GM13976 (cell line): ENCODE measurements around the gene YEATS2.

Experiments used
- DNase-seq: peaks from one replicate; pipeline ENCODE4 v3.0.0; 2012; ENCODE audit warnings: low spot score
- CTCF ChIP-seq: IDR thresholded peaks from 2 replicates; pipeline ENCODE4 v1.5.1; 2012; ENCODE audit warnings: borderline replicate concordance, mild to moderate bottlenecking; ENCODE audit not compliant: insufficient read depth; ENCODE audit errors: extremely low read depth, missing control alignments, control extremely low read depth
- in situ Hi-C: fragments of 300-500 bp; cut with MboI; formaldehyde crosslinking; loops from one replicate; pipeline ENCODE4 v1.12.0; 2022; ENCODE audit warnings: low sequenced_read_pairs, mixed read lengths, inconsistent platforms; ENCODE audit not compliant: unreplicated experiment

YEATS2 gene

GRCh38 chr3:183822631-183823030 is 125.0 kb downstream of the YEATS2 start:
- in situ Hi-C loops: no loop called here
- TF ChIP-seq CTCF: no peak
- no peak for DNase-seq

GRCh38 chr3:183823963-183824362 is 126.4 kb downstream of the YEATS2 start:
- no peak for DNase-seq
- in situ Hi-C loops: no loop called here
- no peak for TF ChIP-seq CTCF

GRCh38 chr3:183824761-183825455 is 127.3 kb downstream of the YEATS2 start:
- DNase-seq: peak; percentile 62
- in situ Hi-C loops: no loop called here
- no peak for TF ChIP-seq CTCF

- TF ChIP-seq CTCF: peak; percentile 22
- DNase-seq: peak; percentile 80
- in situ Hi-C loops: no loop called here
Observed at GRCh38 chr3:183825456-183826161, 128.0 kb downstream of the YEATS2 start, which contains the start of gene MAP6D1. Gene MAP6D1 (minus strand): TSS chr3:183825577. CDS start chr3:183825547, 30 bp downstream.

- in situ Hi-C loops: no loop called here
- TF ChIP-seq CTCF: no peak
- no peak for DNase-seq
Observed at GRCh38 chr3:183826448-183827250, 129.1 kb downstream of the YEATS2 start.

- DNase-seq: no peak
- in situ Hi-C loops: no loop called here
- TF ChIP-seq CTCF: no peak
Observed at GRCh38 chr3:183827809-183828537, 130.4 kb downstream of the YEATS2 start.
